SIG-M5 (cell line): ENCODE data around the gene CNTNAP2.

Source experiments
- DNase-seq: peaks from one replicate; lab custom pipeline; 2025; lab: John Stamatoyannopoulos, UW

CNTNAP2 gene

GRCh38 chr7:146116521-146117222 is at the start of gene CNTNAP2:
CNTNAP2 (plus strand) TSS chr7:146116801; CDS start chr7:146116877, 76 bp downstream.
- no peak for DNase-seq

- DNase-seq: no peak
Observed at GRCh38 chr7:146067880-146068279, 48.7 kb upstream of the CNTNAP2 start.

- no peak for DNase-seq
Observed at GRCh38 chr7:146074195-146074765, 42.3 kb upstream of the CNTNAP2 start.

- no peak for DNase-seq
Observed at GRCh38 chr7:146076344-146076743, 40.3 kb upstream of the CNTNAP2 start.

GRCh38 chr7:146084086-146084485 is 32.5 kb upstream of the CNTNAP2 start:
- no peak for DNase-seq

GRCh38 chr7:146090023-146090645 is 26.5 kb upstream of the CNTNAP2 start:
- no peak for DNase-seq

- DNase-seq: no peak
Observed at GRCh38 chr7:146094356-146094755, 22.2 kb upstream of the CNTNAP2 start.

GRCh38 chr7:146096994-146097393 is 19.6 kb upstream of the CNTNAP2 start:
- DNase-seq: no peak

- DNase-seq: no peak
Observed at GRCh38 chr7:146106319-146106718, 10.3 kb upstream of the CNTNAP2 start.

GRCh38 chr7:146112755-146113154 is 3.8 kb upstream of the CNTNAP2 start:
- DNase-seq: no peak

- no peak for DNase-seq
Observed at GRCh38 chr7:146115548-146115850, 1.1 kb upstream of the CNTNAP2 start.

- DNase-seq: no peak
Observed at GRCh38 chr7:146115851-146116520, 615 bp upstream of the CNTNAP2 start.

- DNase-seq: no peak
Observed at GRCh38 chr7:146117576-146117975, 975 bp downstream of the CNTNAP2 start.

- no peak for DNase-seq
Observed at GRCh38 chr7:146119002-146119401, 2.4 kb downstream of the CNTNAP2 start.

- DNase-seq: no peak
Observed at GRCh38 chr7:146123715-146124114, 7.1 kb downstream of the CNTNAP2 start.

- DNase-seq: no peak
Observed at GRCh38 chr7:146126767-146127509, 10.3 kb downstream of the CNTNAP2 start.

- no peak for DNase-seq
Observed at GRCh38 chr7:146129296-146129695, 12.7 kb downstream of the CNTNAP2 start.

GRCh38 chr7:146129997-146130396 is 13.4 kb downstream of the CNTNAP2 start:
- no peak for DNase-seq

- no peak for DNase-seq
Observed at GRCh38 chr7:146131701-146132100, 15.1 kb downstream of the CNTNAP2 start.

GRCh38 chr7:146136357-146136875 is 19.8 kb downstream of the CNTNAP2 start:
- no peak for DNase-seq

GRCh38 chr7:146138926-146139325 is 22.3 kb downstream of the CNTNAP2 start:
- DNase-seq: no peak

- no peak for DNase-seq
Observed at GRCh38 chr7:146146831-146147486, 30.4 kb downstream of the CNTNAP2 start.
